Fibroblast of skin of back (primary cell): ENCODE data around the gene ODAD3.
"Not testable (repeated sequence)": the region's sequence is repeated elsewhere in the genome, so short reads cannot be mapped to it uniquely, and the experiment has no call there.

Experiments
- DNase-seq: peaks from one replicate; pipeline ENCODE4 v3.0.0-alpha.2; 2013

ODAD3 gene

DNA sequence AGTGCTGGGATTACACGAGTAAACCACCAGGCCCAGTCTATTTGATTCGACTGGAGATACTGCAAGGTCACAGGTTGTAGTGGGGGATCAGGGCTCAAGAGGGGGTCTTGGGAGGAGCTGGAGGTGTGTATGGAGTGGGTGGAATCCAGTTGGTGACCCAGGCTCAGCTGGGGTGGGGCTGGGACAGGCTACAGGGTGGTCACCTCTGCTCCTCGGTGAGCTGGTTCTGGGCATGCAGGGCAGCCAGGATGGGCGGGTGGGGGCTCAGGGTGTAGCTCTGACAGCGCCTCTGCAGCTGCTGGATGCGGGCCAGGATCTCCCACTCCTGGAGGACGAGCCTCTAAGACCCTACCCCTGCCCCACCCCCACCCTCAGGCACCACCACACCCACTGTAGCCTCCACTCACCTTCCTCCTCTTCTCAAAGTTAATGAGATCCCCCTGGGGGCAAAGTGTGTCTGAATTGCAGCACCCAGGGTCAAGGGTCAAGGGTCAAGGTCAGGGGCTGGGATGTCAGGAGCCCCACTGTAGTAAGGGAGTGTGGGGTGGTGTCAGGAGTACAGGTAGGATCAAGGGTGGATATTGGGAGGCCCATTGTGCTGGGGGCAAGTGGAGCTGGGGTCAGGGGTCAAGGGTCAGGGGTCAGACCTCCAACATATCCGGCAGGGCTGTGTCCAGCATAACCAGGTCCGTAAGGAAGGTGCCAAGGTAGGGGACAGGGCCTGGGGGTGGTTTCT lies 32.9 kb downstream of the ODAD3 start:
- no peak for DNase-seq

- no peak for DNase-seq
Observed at GRCh38 chr19:11400798-11401197, 34.1 kb downstream of the ODAD3 start.

- DNase-seq, result no peak
Observed at GRCh38 chr19:11399667-11400066, 35.3 kb downstream of the ODAD3 start.

- no peak for DNase-seq
Observed at GRCh38 chr19:11397089-11397610, 37.8 kb downstream of the ODAD3 start.

GRCh38 chr19:11390933-11391680 lies 43.8 kb downstream of the ODAD3 start:
- DNase-seq, result no peak

GRCh38 chr19:11390359-11390758 lies 44.6 kb downstream of the ODAD3 start:
- DNase-seq, result no peak

DNA sequence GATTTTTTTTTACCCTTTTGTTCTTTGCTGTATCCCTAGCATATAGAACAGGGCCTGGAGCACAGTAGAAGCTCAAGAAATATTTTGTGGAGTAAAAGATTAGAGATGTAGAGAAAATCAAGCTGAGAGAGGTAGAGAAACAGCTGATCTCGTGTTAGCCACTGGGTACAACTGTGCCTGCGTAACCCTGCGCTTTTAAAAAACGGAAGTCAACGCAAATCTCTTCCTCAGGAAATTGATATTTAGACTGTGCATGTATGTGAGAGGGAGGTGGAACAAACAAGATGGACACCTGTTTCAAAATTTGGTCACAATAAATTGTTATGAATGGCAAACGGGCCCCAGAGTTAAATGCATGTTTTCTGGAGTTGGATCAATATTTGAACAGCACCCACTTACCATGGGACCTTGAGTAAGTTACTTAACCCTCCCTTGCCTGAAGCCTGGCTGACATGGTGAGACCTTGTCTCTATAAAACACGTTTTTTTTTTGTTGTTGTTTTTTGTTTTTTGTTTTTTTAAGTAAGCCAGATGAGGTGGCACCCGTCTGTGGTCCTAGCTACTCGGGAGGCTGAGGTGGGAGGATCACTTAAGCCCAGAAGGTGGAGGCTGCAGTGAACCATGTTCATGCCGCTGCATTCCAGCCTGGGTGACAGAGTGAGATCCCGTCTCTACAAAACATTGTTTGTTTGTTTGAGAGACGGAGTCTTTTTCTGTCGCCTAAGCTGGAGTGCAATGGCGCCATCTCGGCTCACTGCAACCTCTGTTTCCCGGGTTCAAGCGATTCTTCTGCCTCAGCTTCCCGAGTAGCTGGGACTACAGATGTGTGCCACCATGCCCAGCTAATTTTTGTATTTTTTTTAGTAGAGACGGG lies 47.5 kb downstream of the ODAD3 start:
- DNase-seq, result no peak

- no peak for DNase-seq
Observed at GRCh38 chr19:11384778-11385129, 50.2 kb downstream of the ODAD3 start.

GRCh38 chr19:11383706-11384048 lies 51.2 kb downstream of the ODAD3 start:
- DNase-seq, result no peak

DNA sequence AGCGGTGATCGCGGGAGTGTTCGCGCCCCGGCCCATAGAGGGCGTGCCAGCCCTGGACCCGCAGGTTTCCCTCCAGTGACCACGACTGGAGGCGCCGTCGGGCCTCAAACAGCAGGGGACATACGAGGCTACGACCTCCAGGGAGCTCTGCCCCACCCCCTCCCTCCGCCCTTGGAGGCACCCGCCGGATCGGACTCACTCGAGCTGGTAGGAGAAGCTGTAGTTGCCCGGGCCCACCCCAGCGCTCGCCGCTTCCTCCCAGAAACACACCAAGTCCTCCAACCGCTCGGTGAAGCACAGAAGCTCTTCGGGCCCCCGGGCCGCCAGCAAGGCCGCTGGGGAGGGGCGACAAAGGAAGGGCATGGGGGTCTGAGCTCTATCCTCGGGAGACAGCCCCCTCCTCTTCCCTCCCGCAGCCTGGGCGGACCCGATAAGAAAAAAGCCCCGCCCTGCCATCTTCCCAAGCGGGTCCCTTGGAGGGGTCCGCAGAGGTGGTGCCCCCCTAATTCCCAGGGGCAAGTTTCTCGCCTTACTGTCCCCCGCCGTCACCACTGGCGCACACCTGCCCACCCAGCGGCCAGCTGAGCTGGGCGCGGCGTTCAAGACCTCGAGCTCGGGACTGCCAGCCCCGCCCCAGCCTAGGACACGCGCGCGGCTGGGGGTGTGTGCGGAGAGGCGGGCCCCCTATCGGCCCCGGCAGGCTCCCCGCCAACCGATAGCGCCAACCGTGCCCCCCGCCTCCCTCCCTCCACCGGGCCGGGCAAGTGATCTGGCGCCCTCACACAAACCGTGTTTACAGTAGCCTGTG lies 51.8 kb downstream of the ODAD3 start:
- DNase-seq, result no peak

DNA sequence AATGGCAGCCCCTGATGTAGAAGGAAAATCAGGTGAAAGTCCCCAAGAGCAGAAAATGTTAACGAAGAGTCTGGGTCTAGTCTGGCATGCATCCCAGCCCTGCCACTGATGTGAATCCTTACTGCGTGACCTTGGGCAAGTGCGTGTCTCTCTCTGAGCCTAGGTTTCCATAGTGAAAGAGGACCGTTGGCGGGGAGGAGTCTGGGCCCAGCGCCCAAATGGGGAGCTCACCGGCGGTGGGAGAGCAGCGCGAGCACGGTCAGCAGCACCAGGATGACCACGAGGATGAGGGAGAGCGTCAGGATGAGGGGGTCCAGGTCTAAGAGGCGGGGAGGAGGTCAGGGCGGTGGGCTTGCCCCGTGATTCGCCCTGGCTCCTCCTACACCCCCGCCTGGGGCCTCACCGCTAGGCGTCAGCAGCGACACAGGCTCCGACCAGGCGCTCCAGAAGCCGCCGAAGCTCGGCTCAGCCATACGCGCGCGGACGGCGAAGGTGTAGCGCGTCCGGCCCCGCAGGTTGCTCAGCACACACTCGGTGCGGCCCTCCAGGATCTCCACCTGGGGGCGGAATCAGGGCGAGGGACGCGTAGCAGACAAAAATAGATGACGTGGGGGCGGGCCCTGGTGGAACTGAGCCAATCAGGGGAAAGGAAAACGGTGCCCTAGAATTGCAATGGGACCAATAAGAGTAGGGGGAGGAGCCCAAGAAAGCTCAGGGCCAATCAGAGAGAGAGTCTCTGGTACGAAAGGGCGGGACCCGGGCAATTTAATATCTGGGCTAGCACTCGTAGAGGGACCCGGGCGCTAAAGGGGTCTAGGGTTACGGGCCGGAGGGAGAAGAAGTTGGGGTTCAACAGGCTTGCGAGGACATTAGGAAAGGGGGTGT lies 54.0 kb downstream of the ODAD3 start:
- peak; percentile 97 for DNase-seq

DNA sequence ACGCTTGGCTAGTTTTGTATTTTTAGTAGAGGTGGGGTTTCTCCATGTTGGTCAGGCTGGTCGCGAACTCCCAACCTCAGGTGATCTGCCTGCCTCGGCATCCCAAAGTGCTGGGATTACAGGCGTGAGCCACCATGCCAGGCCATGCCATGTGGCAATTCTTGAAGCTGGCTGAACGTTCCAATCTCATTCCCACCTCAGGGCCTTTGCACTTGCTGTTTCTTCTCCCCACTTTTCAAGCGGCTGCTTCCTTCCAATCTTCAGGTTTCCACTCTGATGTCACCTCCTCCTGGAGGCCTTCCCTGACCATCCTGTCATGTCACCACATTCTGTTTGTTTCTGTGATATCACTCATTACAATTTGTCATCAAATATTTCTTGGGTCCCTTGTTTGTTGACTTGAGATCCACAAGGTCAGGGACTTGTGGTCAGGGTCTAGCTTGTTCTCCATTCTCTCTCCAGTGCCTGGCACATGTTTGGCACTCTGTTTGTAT lies 55.0 kb downstream of the ODAD3 start:
- DNase-seq, result no peak

- not testable (repeated sequence) for DNase-seq
Observed at GRCh38 chr19:11379269-11379845, 55.6 kb downstream of the ODAD3 start.

- DNase-seq, result peak; percentile 91
Observed at GRCh38 chr19:11378319-11379189, 56.4 kb downstream of the ODAD3 start.

DNA sequence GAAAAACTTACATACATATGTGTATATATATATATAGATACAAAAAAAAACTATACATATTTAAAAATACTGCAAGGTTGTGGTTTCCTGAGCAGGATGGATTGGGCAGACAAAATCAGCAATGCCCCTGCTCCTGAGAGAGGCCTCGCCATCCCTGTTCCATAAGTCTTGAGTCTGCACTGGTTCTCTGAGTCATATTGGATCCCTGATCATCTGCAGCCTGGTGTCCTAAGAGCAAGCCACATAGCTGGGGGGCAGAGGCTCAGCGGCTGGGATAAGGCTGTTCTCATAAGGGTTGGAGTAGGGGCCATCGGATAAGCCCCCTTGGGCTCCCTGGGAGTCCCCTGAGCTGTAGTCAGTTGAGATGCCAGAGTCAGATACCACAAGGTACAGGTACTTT lies 57.2 kb downstream of the ODAD3 start:
- DNase-seq, result peak; percentile 44

DNA sequence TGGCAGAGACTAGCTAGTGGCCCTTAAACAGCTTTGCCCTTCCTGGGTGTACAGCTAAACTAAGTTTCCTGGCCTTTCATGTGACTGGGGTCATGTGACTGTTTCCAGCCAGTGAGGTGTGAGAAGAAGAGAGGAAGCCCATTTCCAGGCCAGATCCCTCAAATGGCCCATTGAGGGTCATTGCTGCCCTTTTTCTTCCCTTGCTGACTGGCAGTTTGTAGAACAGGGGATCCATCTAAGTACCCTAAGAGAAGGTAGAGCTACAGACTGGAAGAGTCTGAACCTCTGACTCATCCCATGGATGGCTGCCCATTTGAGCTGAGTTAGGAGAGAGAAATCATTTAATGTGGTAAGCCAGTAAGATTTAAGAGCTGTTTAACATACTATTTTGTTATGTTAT lies 57.7 kb downstream of the ODAD3 start:
- peak; percentile 93 for DNase-seq

GRCh38 chr19:11375143-11375948 lies 59.6 kb downstream of the ODAD3 start:
- no peak for DNase-seq

GRCh38 chr19:11374433-11375142 lies 60.3 kb downstream of the ODAD3 start, which contains the start of gene SWSAP1:
SWSAP1 (plus strand) TSS chr19:11374666; CDS start chr19:11374681, 15 bp downstream.
- DNase-seq, result peak; percentile 99
